ENCODE data around the gene SLC25A47.
A peak's percentile ranks its signal among the peaks of the same experiment; 100 is the strongest.
"Not testable (repeated sequence)": the region's sequence is repeated elsewhere in the genome, so short reads cannot be mapped to it uniquely, and the experiment has no call there.

SLC25A47 gene

DNA sequence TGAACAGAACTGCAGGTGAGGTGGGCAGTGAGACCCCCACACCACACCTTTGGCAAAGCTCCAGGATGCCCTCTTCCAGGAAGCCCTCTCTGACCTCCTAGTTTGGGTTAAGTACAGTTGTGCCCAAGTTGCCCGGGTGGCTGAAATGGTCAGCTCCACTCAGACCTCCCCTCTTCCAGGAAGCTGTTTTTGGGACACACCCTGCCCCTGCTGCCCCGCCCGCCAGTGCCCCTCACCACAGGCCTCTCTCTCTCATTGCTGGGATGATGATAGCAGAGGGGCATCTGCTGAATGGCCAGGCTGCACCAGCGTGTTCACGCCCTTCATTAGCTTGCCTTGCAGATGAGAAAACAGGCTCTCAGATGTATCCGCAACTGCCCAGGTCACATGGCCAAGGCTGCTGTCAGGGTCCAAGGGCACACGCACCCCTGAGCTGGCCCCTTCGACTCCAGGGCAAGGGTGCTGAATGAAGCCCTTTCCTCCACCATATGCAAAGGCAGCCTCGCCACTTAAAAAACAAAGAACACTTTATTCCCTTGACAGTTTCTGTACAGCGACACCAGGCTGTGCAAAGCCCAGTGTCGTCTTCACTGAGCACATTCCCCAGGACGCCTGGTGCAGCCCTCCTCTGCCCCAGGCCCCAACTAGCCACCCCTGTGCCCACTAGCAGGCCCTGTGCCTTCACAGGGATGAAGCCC lies 32.4 kb upstream of the SLC25A47 start:
- DNase-seq = no peak

GRCh38 chr14:100291305-100292075 lies 31.6 kb upstream of the SLC25A47 start:
- DNase-seq = no peak

DNA sequence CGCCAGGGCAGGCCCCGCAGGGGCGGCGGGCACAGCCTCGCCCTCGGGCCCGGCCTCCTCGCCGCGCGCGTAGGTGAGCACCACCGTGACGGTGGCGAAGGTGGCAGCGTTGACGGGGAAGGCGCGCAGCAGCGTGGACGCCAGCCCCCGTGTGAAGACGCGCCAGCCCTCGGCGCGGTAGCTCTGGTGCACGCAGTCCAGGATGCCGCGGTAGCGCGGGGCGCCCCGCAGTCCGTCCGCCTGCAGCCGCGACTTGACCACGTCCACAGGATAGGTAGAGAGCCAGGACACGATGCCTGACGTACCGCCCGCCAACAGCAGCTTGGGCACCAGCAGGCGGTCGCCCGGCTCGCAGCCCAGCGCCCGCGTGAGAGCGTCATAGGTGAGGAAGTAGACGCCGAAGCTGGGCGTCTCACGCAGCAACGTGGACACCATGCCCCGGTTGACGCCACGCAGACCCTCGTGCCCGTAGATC lies 30.8 kb upstream of the SLC25A47 start:
- DNase-seq = no peak

DNA sequence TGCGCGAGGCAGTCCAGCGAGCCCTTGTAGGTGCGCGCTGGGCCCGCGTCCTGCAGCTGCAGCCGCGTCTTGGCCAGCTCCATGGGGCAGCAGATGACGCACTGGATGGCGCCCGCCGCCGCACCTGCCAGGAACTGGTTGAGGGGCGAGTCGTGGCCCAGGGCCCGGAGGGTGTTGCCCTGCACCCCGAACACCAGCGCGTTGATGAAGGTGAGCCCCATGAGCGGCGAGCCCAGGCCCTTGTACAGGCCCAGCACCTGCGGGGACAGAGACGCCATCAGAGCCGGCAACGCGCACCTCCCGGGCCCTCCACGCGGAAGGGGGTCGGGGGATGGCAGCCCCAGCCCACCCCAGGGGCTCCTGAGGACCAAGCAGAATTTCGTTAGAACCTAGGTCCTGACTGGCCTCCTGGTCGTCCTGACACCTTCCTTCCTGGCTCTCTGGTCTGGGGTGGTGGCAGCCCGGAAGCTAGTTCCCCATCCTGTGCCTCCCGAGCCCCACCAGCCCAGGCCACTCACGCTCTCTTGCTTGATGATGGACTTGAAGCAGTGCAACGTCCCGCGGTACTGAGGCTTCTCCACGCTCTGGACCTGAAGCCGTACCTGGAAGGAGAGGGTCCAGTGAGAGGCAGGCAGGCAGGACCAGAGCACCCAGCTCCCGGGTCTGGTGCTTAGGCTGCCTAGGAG lies 30.2 kb upstream of the SLC25A47 start:
- no peak for DNase-seq

DNA sequence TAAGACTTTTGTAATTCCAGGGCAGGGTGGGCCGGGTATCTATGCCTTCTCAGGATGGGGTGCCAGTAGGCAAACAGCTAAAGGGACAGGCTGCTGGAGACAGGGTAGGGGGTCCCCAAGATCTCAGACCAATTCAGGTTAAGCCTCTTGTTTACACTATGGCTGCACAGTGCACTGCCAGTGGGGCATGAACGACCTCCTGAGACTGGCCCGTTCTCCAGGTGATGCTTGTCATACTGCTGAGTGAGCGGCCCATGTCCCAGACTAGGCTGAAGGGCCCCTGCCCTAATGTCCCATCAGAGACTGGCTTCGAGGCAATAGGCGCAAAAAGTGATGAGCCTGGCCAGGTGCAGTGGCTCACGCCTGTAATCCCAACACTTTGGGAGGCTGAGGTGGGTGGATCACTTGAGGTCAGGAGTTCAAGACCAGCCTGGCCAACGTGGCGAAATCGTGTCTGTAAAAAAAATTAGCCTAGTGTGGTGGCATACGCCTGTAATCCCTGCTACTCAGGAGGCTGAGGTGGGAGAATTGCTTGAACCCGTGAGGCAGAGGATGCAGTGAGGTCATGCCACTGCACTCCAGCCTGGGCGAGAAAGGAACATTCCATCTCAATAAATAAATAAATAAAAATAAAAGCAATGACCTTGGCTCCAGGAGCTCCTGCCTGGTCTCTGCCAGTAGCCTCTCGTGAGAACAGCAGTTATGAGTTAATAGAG lies 29.5 kb upstream of the SLC25A47 start:
- DNase-seq = no peak

- no peak for DNase-seq
These were observed 28.8 kb upstream of the SLC25A47 start for GRCh38 chr14:100294213-100294962.

- no peak for DNase-seq
These were observed 28.2 kb upstream of the SLC25A47 start for GRCh38 chr14:100294963-100295330.

DNA sequence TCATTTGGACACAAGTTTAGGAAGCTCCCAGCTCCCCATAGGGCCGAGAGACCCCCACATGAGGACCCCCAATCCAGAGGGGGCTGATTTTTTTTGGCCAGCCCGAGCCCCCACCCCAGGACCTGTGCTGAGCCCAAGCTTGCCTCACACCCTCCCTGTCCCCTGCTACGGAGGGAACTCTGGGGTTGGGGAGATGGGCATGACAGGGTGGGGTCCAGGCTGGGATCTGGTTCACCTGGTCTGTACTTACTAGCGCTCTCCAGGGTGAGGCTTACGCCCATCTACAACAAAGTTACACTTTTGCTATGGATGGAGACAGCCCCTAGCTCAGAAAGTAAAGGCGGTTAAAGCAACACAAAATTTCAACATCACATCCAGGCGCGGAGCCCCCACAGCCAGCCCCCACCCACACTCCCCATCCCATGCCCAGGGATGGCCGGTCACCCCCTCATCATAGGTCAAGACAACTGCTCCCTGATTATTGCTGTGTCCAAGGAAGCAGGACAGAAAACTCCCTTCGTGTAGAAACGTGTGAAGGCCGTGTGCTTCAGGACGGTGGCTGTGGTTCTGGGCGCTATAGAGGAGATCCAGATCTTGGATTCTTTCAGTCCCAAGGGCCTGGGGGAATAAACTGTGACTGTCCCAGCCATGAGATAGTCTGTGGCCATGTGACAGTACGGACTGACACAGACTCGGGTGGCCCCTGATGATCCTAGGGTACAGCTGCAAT lies 27.6 kb upstream of the SLC25A47 start:
- DNase-seq = no peak

DNA sequence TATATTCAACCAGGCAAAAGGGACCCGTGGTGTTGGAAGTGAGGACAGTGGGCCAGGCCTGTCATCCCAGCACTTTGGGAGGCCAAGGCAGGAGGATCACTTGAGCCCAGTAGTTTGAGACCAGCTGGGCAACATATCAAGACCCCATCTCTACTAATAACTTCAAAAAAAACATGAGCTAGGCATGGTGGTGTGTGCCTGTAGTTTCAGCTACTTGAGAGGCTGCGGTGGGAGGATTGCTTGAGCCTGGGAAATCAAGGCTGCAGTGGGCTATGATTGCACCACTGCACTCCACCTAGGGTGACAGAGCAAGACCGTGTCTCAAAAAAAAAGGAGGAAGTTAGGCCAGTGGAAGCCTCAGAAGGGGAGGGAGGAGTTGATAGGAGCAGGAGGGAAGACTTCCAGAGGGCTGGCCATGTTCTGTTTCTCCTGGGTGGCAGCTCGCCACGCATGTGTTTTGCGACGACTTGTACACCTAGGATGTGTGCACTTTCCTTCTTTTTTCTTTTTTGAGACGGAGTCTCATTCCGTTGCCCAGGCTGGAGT lies 27.0 kb upstream of the SLC25A47 start:
- DNase-seq = no peak

- not testable (repeated sequence) for DNase-seq
These were observed 26.4 kb upstream of the SLC25A47 start for GRCh38 chr14:100296729-100297128.

GRCh38 chr14:100297320-100298300 lies 25.5 kb upstream of the SLC25A47 start:
- no peak for DNase-seq

- no peak for DNase-seq
These were observed 24.4 kb upstream of the SLC25A47 start for GRCh38 chr14:100298551-100299237.

- no peak for DNase-seq
These were observed 23.9 kb upstream of the SLC25A47 start for GRCh38 chr14:100299238-100299560.

DNA sequence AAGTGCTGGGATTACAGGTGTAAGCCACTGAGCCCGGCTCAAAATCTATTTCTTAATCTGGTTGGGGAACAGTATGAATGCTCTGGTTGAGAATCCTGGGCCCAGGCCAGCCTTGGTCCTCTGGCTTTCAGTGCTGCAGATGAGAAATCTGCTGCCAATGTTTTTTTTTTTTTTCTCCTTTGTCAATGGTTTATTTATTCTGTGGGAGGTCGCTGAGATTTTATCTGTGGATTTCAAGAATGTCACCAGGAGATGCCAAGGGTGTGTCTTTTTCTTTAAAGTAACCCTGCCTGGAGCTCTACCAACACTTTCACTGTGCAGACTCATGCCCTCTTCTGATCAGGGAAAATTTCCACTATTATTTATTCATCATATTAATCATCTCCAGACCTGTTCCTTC lies 20.5 kb upstream of the SLC25A47 start:
- no peak for DNase-seq

DNA sequence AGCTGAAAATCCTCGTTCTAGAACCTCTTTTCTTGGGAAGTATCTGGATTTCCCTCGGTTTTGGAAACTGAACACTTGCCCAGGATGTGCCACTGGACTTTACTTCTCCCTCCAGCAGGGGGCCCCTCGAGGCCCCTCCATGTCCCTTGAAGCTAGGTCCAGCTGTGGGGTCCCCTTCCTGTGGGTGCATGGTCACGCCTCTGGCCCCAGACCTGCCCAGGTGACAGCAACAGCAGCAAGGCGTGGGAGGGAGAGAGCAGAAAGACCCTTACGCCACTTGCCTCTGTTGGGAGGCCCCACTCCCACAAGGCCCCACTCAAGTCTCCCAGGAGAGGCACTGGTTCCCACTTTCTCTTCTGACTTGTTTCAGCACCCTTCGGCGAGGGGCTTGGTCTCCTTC lies 20.0 kb upstream of the SLC25A47 start:
- DNase-seq = peak; percentile 43

GRCh38 chr14:100303925-100304324 lies 19.2 kb upstream of the SLC25A47 start:
- DNase-seq = no peak

DNA sequence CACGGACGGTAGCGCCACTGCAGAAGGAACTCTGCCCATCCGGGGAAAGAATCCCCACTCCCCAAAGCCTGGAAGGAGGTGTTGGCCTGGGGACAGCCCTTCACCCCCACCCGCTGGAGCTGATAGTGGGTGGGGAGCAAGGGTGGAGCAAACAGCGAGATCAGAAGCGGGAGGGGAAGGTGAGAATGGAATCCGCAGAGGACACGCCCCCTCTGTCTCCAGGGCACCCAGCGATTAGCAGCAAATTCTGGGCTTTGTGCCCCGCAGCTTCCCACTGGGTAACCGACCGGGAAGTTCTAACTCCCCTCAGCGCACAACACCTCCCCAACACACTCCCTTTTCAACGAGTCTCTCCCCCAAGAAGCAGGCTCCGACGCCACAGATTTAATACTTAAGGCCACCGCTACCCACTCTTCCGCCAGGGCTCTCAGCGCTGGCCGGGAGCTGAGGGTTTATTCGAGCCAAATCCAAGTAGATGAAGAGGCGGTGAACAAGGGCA lies 18.3 kb upstream of the SLC25A47 start:
- DNase-seq = peak; percentile 69

- DNase-seq = peak; percentile 61
These were observed 17.6 kb upstream of the SLC25A47 start for GRCh38 chr14:100305324-100306100.

Data from NCI-H82 (cell line).